Testis (tissue), 3 donors: ENCODE data around the gene OR52B6. TPM values are rescaled to one million over a fixed set of nuclear protein-coding genes. Genes with fewer than 3 reads are reported as not detected.

Experiments used
- DNase-seq: peaks from one replicate; pipeline ENCODE4 v3.0.0-alpha.2; 2019
- H3K27ac ChIP-seq, 2 donors: fragments of 200-600 bp; sonication (generic); one replicate each; pipeline ENCODE4 v1.5.1; 2019
- H3K27me3 ChIP-seq: fragments of 200-600 bp; sonication (generic); one replicate; pipeline ENCODE4 v1.5.1; 2019
- H3K36me3 ChIP-seq: fragments of 200-600 bp; sonication (generic); one replicate; pipeline ENCODE4 v1.5.1; 2017; ENCODE audit warnings: low read depth; ENCODE audit errors: missing control alignments
- H3K4me1 ChIP-seq: fragments of 200-600 bp; sonication (generic); one replicate; pipeline ENCODE4 v1.5.1; 2019
- H3K4me3 ChIP-seq, 2 donors: fragments of 200-600 bp; sonication (generic); one replicate each; pipeline ENCODE4 v1.5.1; 2017 to 2019
- H3K9me3 ChIP-seq: fragments of 200-600 bp; sonication (generic); one replicate; pipeline ENCODE4 v1.5.1; 2017
- CTCF ChIP-seq, 3 experiments: fragments of 450-650 bp in 2 of 3; fragments of 200-600 bp in 1 of 3; sonication (generic) in 1 of 3; IDR thresholded peaks; one replicate each; pipeline ENCODE4 v1.5.1; 2016 to 2019; ENCODE audit warnings: antibody characterized with exemption in 3 of 3, mild to moderate bottlenecking in 2 of 3, moderate library complexity in 1 of 3
- POLR2A ChIP-seq: fragments of 450-650 bp; IDR thresholded peaks from one replicate; pipeline ENCODE4 v1.6.1; 2017; ENCODE audit warnings: antibody characterized with exemption, mild to moderate bottlenecking, moderate library complexity
- WGBS, 2 donors: methylation state at CpG; one replicate each; pipeline ENCODE4 v1.1.5; 2018; 5-methylcytosine and 5-hydroxymethylcytosine counted together
- intact Hi-C: fragments of 100-400 bp; cut with DNase I; formaldehyde crosslinking; loops from one replicate; pipeline ENCODE4 v1.15.1; 2023; ENCODE audit warnings: low total_unique reads
- polyA plus RNA-seq: library from polyadenylated mRNA; stranded (reverse); fragments of 350-450 nt; fragmentation: Illumina TruSeq; extraction: RNeasy Lipid Tissue Mini Kit (QIAGEN cat#74804); gene quantifications from one replicate; pipeline ENCODE4 v1.2.3, GENCODE V29; 2014; ENCODE audit warnings: low read depth, low replicate concordance; ENCODE audit not compliant: insufficient read depth
- total RNA-seq, 2 donors: library from RNA; depleted of rRNA; stranded (reverse); fragments of >200 nt; gene quantifications; one replicate each; pipeline ENCODE4 v1.2.3, GENCODE V29; 2016

Gene OR52B6
- total and polyA plus RNA-seq, 3 donors from 2014 or later = not detected

- DNase-seq = no peak
- Histone ChIP-seq H3K27ac (no peak overlapping the region), H3K27me3 (no peaks in the 10 kb centered on the region), H3K4me3 (no peak overlapping the region), H3K9me3 (no peaks in the 10 kb centered on the region), H3K36me3 (no peaks in the 10 kb centered on the region), H3K4me1 (no peaks in the 10 kb centered on the region)
- WGBS, 2 donors = 53 to 60% methylated on average over 3 of the region's 3 CpGs
- intact Hi-C loops = no loop called here
- TF ChIP-seq POLR2A (no peak), CTCF (IDR thresholded peaks at IDR 0.05) (no peak)
These were observed 24.0 kb upstream of the OR52B6 start for GRCh38 chr11:5556596-5557188.

- WGBS, 2 donors = 88 to 89% methylated on average over 3 of the region's 3 CpGs
- H3K4me3 ChIP-seq = no peak overlapping the region
- no peaks in the 10 kb centered on the region for H3K9me3 ChIP-seq
- TF ChIP-seq CTCF (IDR thresholded peaks at IDR 0.05) = no peak
- TF ChIP-seq POLR2A = no peak
- no peaks in the 10 kb centered on the region for H3K27me3 ChIP-seq
- no peak for DNase-seq
- no peaks in the 10 kb centered on the region for H3K36me3 ChIP-seq
- no peaks in the 10 kb centered on the region for H3K4me1 ChIP-seq
- H3K27ac ChIP-seq = no peak overlapping the region
- intact Hi-C loops = no loop called here
These were observed 22.9 kb upstream of the OR52B6 start for GRCh38 chr11:5557751-5558150.

GRCh38 chr11:5564259-5565019 lies 16.2 kb upstream of the OR52B6 start:
- no peak for DNase-seq
- WGBS, 2 donors = 84 to 94% methylated on average over 1 of the region's 1 CpG
- Histone ChIP-seq H3K9me3 (no peaks in the 10 kb centered on the region), H3K36me3 (no peaks in the 10 kb centered on the region), H3K4me3 (no peak overlapping the region), H3K4me1 (no peaks in the 10 kb centered on the region), H3K27me3 (no peaks in the 10 kb centered on the region), H3K27ac (no peak overlapping the region)
- intact Hi-C loops = no loop called here
- TF ChIP-seq CTCF (IDR thresholded peaks at IDR 0.05) (no peak), POLR2A (no peak)

- H3K4me1 ChIP-seq = no peaks in the 10 kb centered on the region
- intact Hi-C loops = no loop called here
- TF ChIP-seq POLR2A (no peak), CTCF (IDR thresholded peaks at IDR 0.05) (no peak)
- H3K4me3 ChIP-seq = no peak overlapping the region
- no peaks in the 10 kb centered on the region for H3K9me3 ChIP-seq
- H3K27ac ChIP-seq = no peak overlapping the region
- H3K27me3 ChIP-seq = no peaks in the 10 kb centered on the region
- no peaks in the 10 kb centered on the region for H3K36me3 ChIP-seq
- 58 to 60% methylated on average over 2 of the region's 2 CpGs for WGBS, 2 donors
- no peak for DNase-seq
These were observed 6.0 kb upstream of the OR52B6 start for GRCh38 chr11:5574654-5575053.

- intact Hi-C loops = no loop called here
- H3K36me3 ChIP-seq = no peaks in the 10 kb centered on the region
- H3K27me3 ChIP-seq = no peaks in the 10 kb centered on the region
- no peak for DNase-seq
- TF ChIP-seq POLR2A (no peak), CTCF (IDR thresholded peaks at IDR 0.05) (no peak)
- 61 to 68% methylated on average over 4 of the region's 4 CpGs for WGBS, 2 donors
- H3K4me3 ChIP-seq = no peak overlapping the region
- no peaks in the 10 kb centered on the region for H3K4me1 ChIP-seq
- no peak overlapping the region for H3K27ac ChIP-seq
- H3K9me3 ChIP-seq = no peaks in the 10 kb centered on the region
These were observed 5.5 kb upstream of the OR52B6 start for GRCh38 chr11:5575152-5575551.
